GM23248 (cell line): ENCODE measurements around the gene CCDC85B.

Source experiments
- EZH2 ChIP-seq: fragments of 200-600 bp; sonication (generic); IDR thresholded peaks from 2 replicates; pipeline ENCODE4 v1.6.1; 2018; ENCODE audit warnings: antibody characterized with exemption, mild to moderate bottlenecking; ENCODE audit not compliant: insufficient read depth, poor library complexity, severe bottlenecking
- EZH2phosphoT487 ChIP-seq: fragments of 200-600 bp; sonication (generic); IDR thresholded peaks from 2 replicates; pipeline ENCODE4 v1.6.1; 2018; ENCODE audit warnings: antibody characterized with exemption, moderate library complexity, mild to moderate bottlenecking, low read depth; ENCODE audit not compliant: insufficient read depth

GRCh38 chr11:65887723-65888162, 2.7 kb upstream of the CCDC85B start:
- TF ChIP-seq EZH2phosphoT487 (no peak), EZH2 (no peak)
